Stimulated activated effector memory CD8-positive, alpha-beta T cell treated with anti-CD3 and anti-CD28 coated beads, Interleukin-12 subunit alpha, Interleukin-12 subunit beta, amount 100 ng/mL, for 72 hours (primary cell): ENCODE results near the gene SLC26A11.

Experiments used
- ATAC-seq: fragments of 150-1000 bp; cut with Tn5 transposase; 2 replicates; pipeline ENCODE4 v1.10.0; 2021
- DNase-seq, 2 donors: peaks; one replicate each; pipeline ENCODE4 v3.0.0; 2021 to 2022; ENCODE audit warnings: low spot score in 2 of 2
- H3K27ac Mint-ChIP-seq: one replicate; pipeline ENCODE4 v1.8.0; 2022; ENCODE audit warnings: mild to moderate bottlenecking, mixed read lengths
- H3K36me3 Mint-ChIP-seq: one replicate; pipeline ENCODE4 v1.8.0; 2022; ENCODE audit warnings: mild to moderate bottlenecking, mixed read lengths
- H3K4me1 Mint-ChIP-seq: one replicate; pipeline ENCODE4 v1.8.0; 2022; ENCODE audit warnings: mixed read lengths
- H3K4me3 Mint-ChIP-seq: one replicate; pipeline ENCODE4 v1.8.0; 2022; ENCODE audit warnings: mild to moderate bottlenecking, mixed read lengths
- H3K9me3 Mint-ChIP-seq: one replicate; pipeline ENCODE4 v1.8.0; 2022; ENCODE audit warnings: mixed read lengths

SLC26A11 gene

GRCh38 chr17:80220054-80220735 lies at the start of gene SLC26A11, which contains the start of gene SGSH:
Gene SLC26A11 (plus strand): TSS chr17:80220427. CDS start chr17:80221561, 1,134 bp downstream.
Gene SGSH (minus strand): TSS chr17:80220333. CDS start chr17:80220313, 20 bp downstream.
- H3K4me1 Mint-ChIP-seq: peaks cover 68% of the 10 kb centered on the region
- H3K4me3 Mint-ChIP-seq: peak within 1 kb of the TSS; percentile 92
- H3K9me3 Mint-ChIP-seq: no peaks in the 10 kb centered on the region
- peak; percentile 62 for ATAC-seq
- peak within 1 kb of the TSS; percentile 97 for H3K27ac Mint-ChIP-seq
- peak; percentile 43 to 76 for DNase-seq
- H3K36me3 Mint-ChIP-seq: peaks cover 33% of the 10 kb centered on the region

GRCh38 chr17:80171681-80172080 lies 48.5 kb upstream of the SLC26A11 start:
- Mint-ChIP-seq H3K4me3 (no peak overlapping the region), H3K9me3 (no peaks in the 10 kb centered on the region), H3K27ac (no peak overlapping the region), H3K36me3 (no peaks in the 10 kb centered on the region), H3K4me1 (peaks cover 6% of the 10 kb centered on the region)
- DNase-seq (no peak), ATAC-seq (peak; percentile 34)

GRCh38 chr17:80173126-80173525 lies 47.1 kb upstream of the SLC26A11 start:
- Mint-ChIP-seq H3K9me3 (no peaks in the 10 kb centered on the region), H3K27ac (no peak overlapping the region)
- ATAC-seq: no peak

DNA sequence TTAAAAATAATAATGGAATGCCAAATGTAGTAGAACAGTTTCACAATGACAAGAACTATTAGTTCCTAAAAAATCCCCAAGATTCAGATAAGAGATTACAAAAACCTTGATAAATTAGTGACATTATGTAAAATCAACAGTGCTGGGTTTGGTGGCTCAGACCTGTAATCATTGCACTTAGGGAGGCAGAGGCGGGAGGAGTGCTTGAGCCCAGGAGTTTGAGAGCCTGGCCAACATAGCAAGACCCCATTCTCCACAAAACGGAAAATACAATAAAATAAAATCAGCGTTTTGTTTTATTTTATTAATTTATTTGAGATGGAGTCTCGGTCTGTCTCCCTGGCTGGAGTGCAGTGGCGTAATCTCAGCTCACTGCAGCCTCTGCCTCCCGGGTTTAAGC lies 46.3 kb upstream of the SLC26A11 start:
- ATAC-seq: no peak
- H3K4me1 Mint-ChIP-seq: peaks cover 6% of the 10 kb centered on the region
- H3K4me3 Mint-ChIP-seq: no peak overlapping the region
- H3K36me3 Mint-ChIP-seq: no peaks in the 10 kb centered on the region
- H3K27ac Mint-ChIP-seq: no peak overlapping the region
- no peaks in the 10 kb centered on the region for H3K9me3 Mint-ChIP-seq
- DNase-seq: no peak

More at GRCh38 chr17:80173126-80173525, 47.1 kb upstream of the SLC26A11 start:
- Mint-ChIP-seq H3K4me1 (peaks cover 6% of the 10 kb centered on the region), H3K36me3 (no peaks in the 10 kb centered on the region), H3K4me3 (no peak overlapping the region)
- no peak for DNase-seq

DNA sequence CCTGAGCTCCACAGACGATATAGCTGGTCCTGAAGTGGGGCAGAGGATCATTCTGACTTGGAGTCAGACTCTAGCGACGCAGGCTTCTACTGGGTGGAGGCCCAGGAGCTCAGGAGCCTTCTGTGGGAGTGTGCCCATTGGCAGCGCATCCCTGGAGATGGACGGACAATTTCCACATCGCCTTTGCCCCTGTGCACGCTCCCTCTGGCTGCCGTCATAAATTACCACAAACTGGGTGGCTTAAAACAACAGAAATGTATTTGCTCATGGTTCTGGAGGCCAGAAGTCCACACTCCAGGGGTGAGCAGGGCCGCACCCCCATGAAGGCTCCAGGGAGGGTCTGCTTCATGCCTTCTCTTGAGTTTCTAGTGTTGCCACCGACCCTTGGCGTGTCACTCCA lies 43.5 kb upstream of the SLC26A11 start:
- Mint-ChIP-seq H3K4me1 (no peaks in the 10 kb centered on the region), H3K9me3 (no peaks in the 10 kb centered on the region), H3K27ac (no peak overlapping the region), H3K36me3 (no peaks in the 10 kb centered on the region), H3K4me3 (no peak overlapping the region)
- ATAC-seq: no peak
- DNase-seq: no peak

- Mint-ChIP-seq H3K36me3 (no peaks in the 10 kb centered on the region), H3K4me3 (no peak overlapping the region), H3K4me1 (no peaks in the 10 kb centered on the region), H3K27ac (no peak overlapping the region), H3K9me3 (no peaks in the 10 kb centered on the region)
- DNase-seq: no peak
- no peak for ATAC-seq
These were observed 42.1 kb upstream of the SLC26A11 start for GRCh38 chr17:80177986-80178595.

DNA sequence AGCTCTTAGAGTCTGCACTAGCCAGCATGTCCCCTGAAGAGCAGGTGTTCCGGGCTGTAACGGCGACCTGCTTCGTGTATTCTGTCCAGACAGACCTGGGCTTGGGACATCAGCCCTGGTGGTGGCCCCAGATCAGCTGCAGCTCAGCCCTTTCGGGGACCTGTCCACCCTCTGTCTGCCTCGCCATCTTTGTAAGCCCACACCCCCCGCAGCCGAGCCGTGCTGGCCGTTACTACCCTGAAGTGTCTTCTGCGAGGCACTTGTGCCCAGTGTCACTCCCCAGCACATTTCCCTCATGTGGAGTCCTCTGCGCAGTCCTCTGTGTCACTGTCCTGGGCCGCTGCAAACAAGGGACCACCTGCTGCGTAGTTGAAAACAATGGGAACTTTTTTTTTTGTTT lies 40.0 kb upstream of the SLC26A11 start:
- Mint-ChIP-seq H3K27ac (no peak overlapping the region), H3K36me3 (no peaks in the 10 kb centered on the region), H3K9me3 (no peaks in the 10 kb centered on the region), H3K4me1 (no peaks in the 10 kb centered on the region), H3K4me3 (no peak overlapping the region)
- ATAC-seq (no peak), DNase-seq (no peak)

- ATAC-seq: no peak
- Mint-ChIP-seq H3K9me3 (no peaks in the 10 kb centered on the region), H3K4me3 (no peak overlapping the region), H3K4me1 (no peaks in the 10 kb centered on the region), H3K27ac (no peak overlapping the region), H3K36me3 (peaks cover 6% of the 10 kb centered on the region)
- DNase-seq: no peak
These were observed 38.8 kb upstream of the SLC26A11 start for GRCh38 chr17:80181431-80181830.

DNA sequence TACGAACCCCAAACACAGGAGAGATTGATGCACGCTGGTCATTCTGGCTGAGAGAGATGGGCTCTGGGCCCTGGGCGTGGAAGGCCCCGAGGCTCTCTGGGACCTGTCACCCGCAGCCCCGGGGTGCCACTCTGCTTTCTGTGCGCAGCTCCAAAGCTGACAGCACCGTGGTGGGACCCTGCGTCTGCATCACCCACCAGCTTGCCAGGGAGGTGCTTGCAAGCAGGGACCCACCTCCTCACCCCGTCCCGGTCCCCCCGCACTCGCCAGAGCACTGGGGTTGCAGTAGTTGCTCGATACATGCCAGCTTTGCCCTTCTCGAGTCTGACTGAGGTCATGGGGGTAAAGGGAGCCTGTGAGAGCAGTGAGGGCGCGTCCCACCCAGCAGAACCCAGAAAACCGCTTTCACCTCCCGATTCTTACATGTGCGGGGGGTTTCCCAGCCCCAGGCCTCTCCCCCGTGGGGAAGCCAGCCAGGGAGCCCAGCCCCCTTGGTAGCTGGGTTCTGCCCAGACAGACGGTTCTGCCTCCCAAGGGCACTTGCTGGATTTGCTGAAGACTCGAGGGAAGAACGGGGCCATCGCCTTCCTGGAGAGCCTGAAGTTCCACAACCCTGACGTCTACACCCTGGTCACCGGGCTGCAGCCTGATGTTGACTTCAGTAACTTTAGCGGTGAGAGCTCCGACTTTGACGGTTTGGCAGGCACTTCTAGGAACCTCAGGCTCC lies 37.9 kb upstream of the SLC26A11 start:
- Mint-ChIP-seq H3K36me3 (peaks cover 6% of the 10 kb centered on the region), H3K9me3 (no peaks in the 10 kb centered on the region), H3K4me3 (no peak overlapping the region), H3K27ac (no peak overlapping the region), H3K4me1 (no peaks in the 10 kb centered on the region)
- no peak for DNase-seq
- ATAC-seq: no peak

GRCh38 chr17:80182845-80183223 lies 37.4 kb upstream of the SLC26A11 start:
- H3K4me1 Mint-ChIP-seq: no peaks in the 10 kb centered on the region
- H3K4me3 Mint-ChIP-seq: no peak overlapping the region
- DNase-seq (no peak), ATAC-seq (no peak)
- no peak overlapping the region for H3K27ac Mint-ChIP-seq
- H3K36me3 Mint-ChIP-seq: peaks cover 6% of the 10 kb centered on the region
- no peaks in the 10 kb centered on the region for H3K9me3 Mint-ChIP-seq

- H3K4me1 Mint-ChIP-seq: no peaks in the 10 kb centered on the region
- no peak for DNase-seq
- no peak for ATAC-seq
- H3K36me3 Mint-ChIP-seq: peaks cover 6% of the 10 kb centered on the region
- H3K27ac Mint-ChIP-seq: no peak overlapping the region
- H3K9me3 Mint-ChIP-seq: no peaks in the 10 kb centered on the region
- H3K4me3 Mint-ChIP-seq: no peak overlapping the region
These were observed 36.4 kb upstream of the SLC26A11 start for GRCh38 chr17:80183581-80184422.

- no peaks in the 10 kb centered on the region for H3K9me3 Mint-ChIP-seq
- H3K4me1 Mint-ChIP-seq: no peaks in the 10 kb centered on the region
These were observed 35.9 kb upstream of the SLC26A11 start for GRCh38 chr17:80184423-80184714.

DNA sequence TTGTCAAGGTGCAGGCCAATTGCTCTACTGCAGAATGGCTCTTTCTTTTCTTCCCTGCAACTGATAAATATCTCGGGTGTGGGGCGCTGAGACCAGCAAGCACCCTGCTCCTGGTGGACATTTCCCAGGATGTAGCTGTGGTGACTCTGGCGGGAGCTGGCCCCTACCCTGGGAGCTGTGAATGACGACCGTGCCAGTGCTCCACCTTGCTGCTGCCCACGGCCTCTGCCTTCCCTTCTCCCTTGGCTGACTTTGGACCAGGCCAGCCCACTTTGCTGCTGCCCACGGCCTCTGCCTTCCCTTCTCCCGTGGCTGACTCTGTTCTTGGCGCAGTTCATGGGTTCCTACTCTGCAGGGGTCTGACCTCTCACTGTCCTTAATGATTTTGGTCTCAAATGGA lies 34.3 kb upstream of the SLC26A11 start:
- H3K36me3 Mint-ChIP-seq: peaks cover 6% of the 10 kb centered on the region
- no peaks in the 10 kb centered on the region for H3K9me3 Mint-ChIP-seq
- DNase-seq: no peak
- H3K4me1 Mint-ChIP-seq: no peaks in the 10 kb centered on the region
- no peak overlapping the region for H3K27ac Mint-ChIP-seq
- ATAC-seq: no peak
- no peak overlapping the region for H3K4me3 Mint-ChIP-seq

More at GRCh38 chr17:80184423-80184714, 35.9 kb upstream of the SLC26A11 start:
- DNase-seq (no peak), ATAC-seq (no peak)
- Mint-ChIP-seq H3K27ac (no peak overlapping the region), H3K36me3 (peaks cover 6% of the 10 kb centered on the region), H3K4me3 (no peak overlapping the region)

DNA sequence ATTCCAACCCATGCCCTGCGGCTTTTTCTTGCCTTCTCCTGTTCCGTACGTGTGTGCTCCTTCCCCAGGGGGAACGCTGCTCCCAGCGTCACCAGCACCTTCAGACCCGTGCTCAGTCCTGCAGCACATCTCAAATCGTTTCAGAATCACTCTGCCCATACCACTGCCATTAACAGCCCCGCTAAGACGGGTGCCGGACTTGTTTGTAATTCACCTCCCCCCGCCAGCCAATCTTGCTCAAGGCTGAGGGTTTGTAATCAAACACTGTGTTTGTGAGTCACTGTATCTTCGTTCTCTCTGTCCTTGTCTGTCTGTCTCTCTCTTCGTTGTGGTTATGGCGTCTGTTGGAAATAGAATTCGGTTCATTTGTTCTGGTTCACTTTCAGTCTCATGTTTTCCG lies 33.1 kb upstream of the SLC26A11 start:
- no peaks in the 10 kb centered on the region for H3K9me3 Mint-ChIP-seq
- H3K27ac Mint-ChIP-seq: no peak overlapping the region
- H3K4me3 Mint-ChIP-seq: no peak overlapping the region
- peaks cover 6% of the 10 kb centered on the region for H3K36me3 Mint-ChIP-seq
- ATAC-seq: no peak
- H3K4me1 Mint-ChIP-seq: no peaks in the 10 kb centered on the region
- DNase-seq: no peak

DNA sequence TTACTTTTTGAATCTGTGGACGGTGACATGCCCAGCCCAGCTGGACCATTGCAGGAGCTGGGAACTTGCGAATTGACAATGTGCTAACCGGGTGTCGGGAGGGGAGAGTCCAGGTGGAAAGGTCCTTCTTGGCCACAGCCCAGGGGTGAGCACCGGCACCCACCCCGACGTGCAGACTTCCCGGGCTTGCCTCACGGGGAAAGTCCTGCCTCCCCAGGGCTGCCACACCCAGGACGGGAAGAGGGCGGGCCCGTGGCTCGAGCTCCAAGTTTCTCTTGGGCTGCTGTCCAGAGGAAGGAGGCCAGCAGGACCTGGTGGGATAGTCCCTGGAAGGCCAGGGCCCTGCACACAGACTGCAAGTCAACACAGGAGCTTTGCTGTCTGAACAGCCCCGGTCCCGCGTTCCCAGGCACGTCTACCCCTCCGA lies 32.7 kb upstream of the SLC26A11 start:
- DNase-seq: no peak
- peaks cover 6% of the 10 kb centered on the region for H3K36me3 Mint-ChIP-seq

More for the DNA sequence above, 32.7 kb upstream of the SLC26A11 start:
- Mint-ChIP-seq H3K9me3 (no peaks in the 10 kb centered on the region), H3K27ac (no peak overlapping the region), H3K4me3 (no peak overlapping the region), H3K4me1 (no peaks in the 10 kb centered on the region)
- ATAC-seq: no peak
